MCF 10A (cell line): ENCODE results near the gene SCART1. TPM values are rescaled to one million over a fixed set of nuclear protein-coding genes. Genes with fewer than 3 reads are reported as not detected.

Experiments used
- BruUV-seq: library from RNA; stranded (reverse); fragments of 400-500 nt; replicated peaks from 2 replicates; lab custom pipeline; 2021; lab: Mats Ljungman, UMichigan
- CTCF ChIA-PET: fragments of 300-600 bp; sonication (Branson Sonifier 250); formaldehyde crosslinking; extraction: SDS; loops from one replicate; lab custom pipeline; 2021; ENCODE audit warnings: antibody characterized with exemption, inconsistent platforms; lab: Yijun Ruan, JAX
- POLR2A ChIA-PET: fragments of 300-600, 350-650 bp; sonication (Branson Sonifier 250); formaldehyde crosslinking; extraction: SDS; loops from one replicate; lab custom pipeline; 2020; ENCODE audit warnings: antibody characterized with exemption, inconsistent platforms; lab: Yijun Ruan, JAX
- DNase-seq: peaks from one replicate; pipeline ENCODE4 v3.0.0-alpha.2; 2018; ENCODE audit not compliant: unreplicated experiment
- H3K27ac Mint-ChIP-seq: one replicate; pipeline ENCODE4 v1.8.0; 2022; ENCODE audit warnings: mild to moderate bottlenecking, low read depth, mixed read lengths; ENCODE audit not compliant: unreplicated experiment
- H3K27me3 Mint-ChIP-seq: one replicate; pipeline ENCODE4 v1.8.0; 2022; ENCODE audit warnings: mixed read lengths; ENCODE audit not compliant: insufficient read depth, unreplicated experiment
- H3K36me3 Mint-ChIP-seq: one replicate; pipeline ENCODE4 v1.8.0; 2022; ENCODE audit warnings: mild to moderate bottlenecking, moderate library complexity, mixed read lengths; ENCODE audit not compliant: insufficient read depth, unreplicated experiment
- H3K4me1 Mint-ChIP-seq: one replicate; pipeline ENCODE4 v1.8.0; 2022; ENCODE audit warnings: mixed read lengths; ENCODE audit not compliant: insufficient read depth, unreplicated experiment
- H3K4me3 Mint-ChIP-seq: one replicate; pipeline ENCODE4 v1.8.0; 2022; ENCODE audit warnings: mild to moderate bottlenecking, moderate library complexity, mixed read lengths; ENCODE audit not compliant: unreplicated experiment
- H3K9me3 Mint-ChIP-seq: one replicate; pipeline ENCODE4 v1.8.0; 2022; ENCODE audit warnings: mixed read lengths; ENCODE audit not compliant: unreplicated experiment
- intact Hi-C: fragments of 100-400 bp; cut with micrococcal nuclease; formaldehyde crosslinking; loops from 2 replicates; pipeline ENCODE4 v1.14.1; 2022
- total RNA-seq: library from RNA; stranded (reverse); gene quantifications from 2 replicates; pipeline ENCODE4 v1.2.3, GENCODE V29; 2022
- TF ChIP-seq, protein P1 (sequence below): fragments of 200-600 bp; IDR thresholded peaks from one replicate; pipeline ENCODE4 v1.8.0; 2022; ENCODE audit warnings: antibody characterized with exemption, mild to moderate bottlenecking; ENCODE audit not compliant: unreplicated experiment

The SCART1 gene
- total RNA-seq, 1 experiment from 2014 or later = 0.93 TPM

- Mint-ChIP-seq H3K9me3 (no peaks in the 10 kb centered on the region), H3K27me3 (no peaks in the 10 kb centered on the region)
- CTCF ChIA-PET = interaction anchor here (0.6 kb wide), 1 partner anchor 19 kb away, joined by 4 read pairs; no protein-coding TSS in a partner anchor
Observed at GRCh38 chr10:133418289-133418993, 35.3 kb upstream of the SCART1 start.

DNA sequence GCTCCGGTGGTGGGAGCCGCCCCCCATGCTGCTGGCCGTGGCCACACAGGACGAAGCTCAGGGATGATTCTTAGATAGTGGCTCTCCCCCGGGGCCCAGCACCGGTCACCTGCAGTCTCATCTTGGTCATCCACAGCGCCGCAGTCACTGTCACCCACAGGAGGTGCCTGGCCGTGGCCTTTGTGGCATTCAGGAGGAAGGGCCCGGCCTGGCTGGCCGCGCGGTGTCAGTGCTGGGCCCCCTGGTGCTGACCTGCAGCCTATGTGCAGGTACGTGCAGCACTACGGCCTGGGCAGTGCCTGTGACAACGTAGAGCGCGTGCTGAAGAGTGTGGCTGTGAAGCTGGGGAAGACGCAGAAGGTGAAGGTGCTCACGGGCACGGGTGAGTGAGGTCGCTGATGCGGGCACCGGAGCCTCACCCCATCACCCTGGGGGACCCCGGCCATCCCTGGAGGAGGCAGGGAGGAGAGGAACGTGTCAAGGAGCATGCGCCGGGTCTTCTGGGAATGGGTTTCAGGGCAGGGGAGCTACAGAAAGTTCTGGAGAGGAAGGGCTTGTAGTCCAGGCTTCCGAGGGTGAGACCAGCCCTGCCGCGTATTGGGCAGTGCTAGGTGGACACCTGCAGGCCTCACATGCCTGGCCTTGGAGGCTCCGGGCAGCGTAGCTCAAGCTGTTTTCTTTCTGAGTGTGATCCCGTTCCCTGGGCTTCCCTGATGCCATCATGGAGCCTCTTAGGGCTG is 34.4 kb upstream of the SCART1 start:
- Mint-ChIP-seq H3K9me3 (no peaks in the 10 kb centered on the region), H3K27me3 (no peaks in the 10 kb centered on the region), H3K36me3 (peaks cover 50% of the 10 kb centered on the region), H3K4me3 (no peak overlapping the region), H3K27ac (no peak overlapping the region), H3K4me1 (no peaks in the 10 kb centered on the region)
- ChIA-PET POLR2A (no interaction called here), CTCF (no interaction called here)
- TF ChIP-seq, protein P1, sequence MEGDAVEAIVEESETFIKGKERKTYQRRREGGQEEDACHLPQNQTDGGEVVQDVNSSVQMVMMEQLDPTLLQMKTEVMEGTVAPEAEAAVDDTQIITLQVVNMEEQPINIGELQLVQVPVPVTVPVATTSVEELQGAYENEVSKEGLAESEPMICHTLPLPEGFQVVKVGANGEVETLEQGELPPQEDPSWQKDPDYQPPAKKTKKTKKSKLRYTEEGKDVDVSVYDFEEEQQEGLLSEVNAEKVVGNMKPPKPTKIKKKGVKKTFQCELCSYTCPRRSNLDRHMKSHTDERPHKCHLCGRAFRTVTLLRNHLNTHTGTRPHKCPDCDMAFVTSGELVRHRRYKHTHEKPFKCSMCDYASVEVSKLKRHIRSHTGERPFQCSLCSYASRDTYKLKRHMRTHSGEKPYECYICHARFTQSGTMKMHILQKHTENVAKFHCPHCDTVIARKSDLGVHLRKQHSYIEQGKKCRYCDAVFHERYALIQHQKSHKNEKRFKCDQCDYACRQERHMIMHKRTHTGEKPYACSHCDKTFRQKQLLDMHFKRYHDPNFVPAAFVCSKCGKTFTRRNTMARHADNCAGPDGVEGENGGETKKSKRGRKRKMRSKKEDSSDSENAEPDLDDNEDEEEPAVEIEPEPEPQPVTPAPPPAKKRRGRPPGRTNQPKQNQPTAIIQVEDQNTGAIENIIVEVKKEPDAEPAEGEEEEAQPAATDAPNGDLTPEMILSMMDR = no peak
- no TSS peak for BruUV-seq
- intact Hi-C loops = no loop called here
- no peak for DNase-seq

More at GRCh38 chr10:133418289-133418993, 35.3 kb upstream of the SCART1 start:
- intact Hi-C loops = no loop called here
- no peaks in the 10 kb centered on the region for H3K4me1 Mint-ChIP-seq
- POLR2A ChIA-PET = no interaction called here
- TF ChIP-seq, protein P1 = no peak
- no peak overlapping the region for H3K27ac Mint-ChIP-seq
- no TSS peak for BruUV-seq
- no peak for DNase-seq
- H3K4me3 Mint-ChIP-seq = no peak overlapping the region
- peaks cover 59% of the 10 kb centered on the region for H3K36me3 Mint-ChIP-seq

- intact Hi-C loops = no loop called here
- H3K36me3 Mint-ChIP-seq = peaks cover 44% of the 10 kb centered on the region
- no peaks in the 10 kb centered on the region for H3K9me3 Mint-ChIP-seq
- TF ChIP-seq, protein P1 = no peak
- DNase-seq = no peak
- H3K4me3 Mint-ChIP-seq = no peak overlapping the region
- H3K4me1 Mint-ChIP-seq = no peaks in the 10 kb centered on the region
- H3K27me3 Mint-ChIP-seq = no peaks in the 10 kb centered on the region
- H3K27ac Mint-ChIP-seq = no peak overlapping the region
- POLR2A ChIA-PET = no interaction called here
- BruUV-seq = TSS peak; percentile 60
- CTCF ChIA-PET = no interaction called here
Observed at GRCh38 chr10:133420028-133420427, 33.7 kb upstream of the SCART1 start.

- Mint-ChIP-seq H3K9me3 (no peaks in the 10 kb centered on the region), H3K27me3 (no peaks in the 10 kb centered on the region), H3K27ac (no peak overlapping the region), H3K36me3 (peaks cover 39% of the 10 kb centered on the region), H3K4me1 (no peaks in the 10 kb centered on the region), H3K4me3 (no peak overlapping the region)
- POLR2A ChIA-PET = no interaction called here
- intact Hi-C loops = no loop called here
- CTCF ChIA-PET = no interaction called here
- TF ChIP-seq, protein P1 = no peak
- no peak for DNase-seq
- no TSS peak for BruUV-seq
Observed at GRCh38 chr10:133420579-133420978, 33.2 kb upstream of the SCART1 start.
